Urinary bladder (tissue), 4 donors: Measurements from ENCODE around the gene AGAP1. TPM values are rescaled to one million over a fixed set of nuclear protein-coding genes. Genes with fewer than 3 reads are reported as not detected.

Experiments
- DNase-seq: peaks from one replicate; pipeline ENCODE4 v3.0.0-alpha.2; 2015; ENCODE audit errors: extremely low spot score
- H3K27ac ChIP-seq: one replicate; pipeline ENCODE4 v1.5.1; 2013; ENCODE audit warnings: low read depth, mild to moderate bottlenecking, moderate library complexity
- H3K36me3 ChIP-seq: one replicate; pipeline ENCODE4 v1.6.1; 2013; ENCODE audit warnings: mild to moderate bottlenecking, moderate library complexity; ENCODE audit not compliant: insufficient read depth
- H3K4me1 ChIP-seq: one replicate; pipeline ENCODE4 v1.6.1; 2013; ENCODE audit warnings: mild to moderate bottlenecking, moderate library complexity; ENCODE audit not compliant: insufficient read depth
- H3K4me3 ChIP-seq: one replicate; pipeline ENCODE4 v1.5.1; 2013; ENCODE audit warnings: low read depth, low read length
- WGBS: extraction: QIAGEN DNeasy Blood & Tissue Kit; methylation state at CpG from one replicate; pipeline ENCODE4 v1.1.7; 2013; 5-methylcytosine and 5-hydroxymethylcytosine counted together
- polyA plus RNA-seq: library from polyadenylated mRNA; stranded (reverse); fragments of 200-250 nt; gene quantifications from one replicate; pipeline ENCODE4 v1.2.3, GENCODE V29; 2013
- total RNA-seq: library from RNA; depleted of rRNA; stranded (reverse); fragments of >200 nt; gene quantifications from one replicate; pipeline ENCODE4 v1.2.3, GENCODE V29; 2014
- donor health status: healthy with polysubstance abuse.
- donor health status: healthy.

The AGAP1 gene
- total and polyA plus RNA-seq, 2 donors = 12.8 to 24.7 TPM

DNA sequence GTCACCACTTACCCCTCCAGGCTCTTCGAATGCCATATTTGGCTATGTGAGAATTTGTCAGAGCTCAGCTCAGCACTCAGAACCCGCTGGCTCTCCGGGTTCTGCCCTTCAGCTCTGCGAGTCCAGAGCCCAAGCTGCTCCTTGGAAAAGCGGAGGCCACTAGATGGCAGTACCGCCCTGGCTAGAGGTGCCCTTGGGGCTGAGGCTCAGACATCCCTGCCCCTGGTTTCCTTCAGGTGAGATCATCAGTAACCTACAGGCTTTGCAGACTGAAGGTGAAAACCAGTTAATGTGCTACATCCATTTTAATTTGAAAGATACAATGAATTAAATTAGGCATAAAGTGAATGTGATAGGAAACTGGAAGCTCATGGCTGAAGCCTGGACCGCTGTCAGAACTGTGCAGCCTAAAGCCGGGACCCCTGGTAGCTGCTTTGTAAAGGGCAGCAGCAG, 285.6 kb downstream of the AGAP1 start:
- 43% methylated on average over 8 of the region's 8 CpGs for WGBS
- H3K36me3 ChIP-seq = no peaks in the 10 kb centered on the region
- no peak overlapping the region for H3K4me3 ChIP-seq
- H3K4me1 ChIP-seq = no peaks in the 10 kb centered on the region
- DNase-seq = peak; percentile 35
- no peak overlapping the region for H3K27ac ChIP-seq

DNA sequence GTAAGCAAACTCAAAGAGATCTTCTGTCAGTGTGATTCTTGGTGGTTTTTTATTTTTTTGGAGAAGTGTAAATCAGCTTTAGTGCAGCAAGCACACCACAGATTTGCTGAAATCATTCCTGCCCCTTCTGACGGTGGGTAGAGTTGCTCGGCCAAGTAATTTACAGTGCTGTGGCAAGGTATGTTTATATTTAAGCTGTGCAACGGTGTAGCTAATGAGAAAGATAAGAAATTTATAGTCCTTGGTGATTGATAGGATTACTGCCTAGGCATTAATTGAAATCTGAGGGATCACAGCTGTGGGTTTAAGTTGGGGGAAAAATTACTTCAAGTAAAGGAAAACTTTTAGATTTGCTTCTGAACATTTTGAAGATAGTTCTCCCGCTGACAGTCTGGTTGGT, 286.6 kb downstream of the AGAP1 start:
- 65% methylated on average over 4 of the region's 4 CpGs for WGBS
- no peak for DNase-seq

GRCh38 chr2:235781775-235782174, 287.9 kb downstream of the AGAP1 start:
- WGBS = 95% methylated on average over 6 of the region's 6 CpGs
- peaks cover under 1% of the 10 kb centered on the region for H3K36me3 ChIP-seq
- no peak overlapping the region for H3K27ac ChIP-seq
- H3K4me1 ChIP-seq = no peaks in the 10 kb centered on the region
- no peak for DNase-seq
- no peak overlapping the region for H3K4me3 ChIP-seq

More for the DNA sequence above, 286.6 kb downstream of the AGAP1 start:
- Histone ChIP-seq H3K4me3 (no peak overlapping the region), H3K4me1 (no peaks in the 10 kb centered on the region), H3K27ac (no peak overlapping the region), H3K36me3 (no peaks in the 10 kb centered on the region)

- Histone ChIP-seq H3K27ac (no peak overlapping the region), H3K4me1 (no peaks in the 10 kb centered on the region), H3K4me3 (no peak overlapping the region), H3K36me3 (peaks cover 1% of the 10 kb centered on the region)
- 94% methylated on average over 4 of the region's 4 CpGs for WGBS
- DNase-seq = no peak
These were observed 290.9 kb downstream of the AGAP1 start for GRCh38 chr2:235784788-235785187.

- H3K27ac ChIP-seq = no peak overlapping the region
- 82% methylated on average over 4 of the region's 4 CpGs for WGBS
- peaks cover 1% of the 10 kb centered on the region for H3K36me3 ChIP-seq
- no peaks in the 10 kb centered on the region for H3K4me1 ChIP-seq
- no peak overlapping the region for H3K4me3 ChIP-seq
- DNase-seq = no peak
These were observed 295.7 kb downstream of the AGAP1 start for GRCh38 chr2:235789552-235789951.

GRCh38 chr2:235793163-235793752, 299.4 kb downstream of the AGAP1 start:
- 72% methylated on average over 13 of the region's 13 CpGs for WGBS
- no peak for DNase-seq
- H3K4me1 ChIP-seq = no peaks in the 10 kb centered on the region

GRCh38 chr2:235799281-235799680, 305.4 kb downstream of the AGAP1 start:
- Histone ChIP-seq H3K4me1 (no peaks in the 10 kb centered on the region), H3K4me3 (no peak overlapping the region), H3K36me3 (no peaks in the 10 kb centered on the region), H3K27ac (no peak overlapping the region)
- DNase-seq = no peak
- WGBS = 97% methylated on average over 17 of the region's 17 CpGs

More at GRCh38 chr2:235793163-235793752, 299.4 kb downstream of the AGAP1 start:
- Histone ChIP-seq H3K4me3 (no peak overlapping the region), H3K36me3 (no peaks in the 10 kb centered on the region), H3K27ac (no peak overlapping the region)

DNA sequence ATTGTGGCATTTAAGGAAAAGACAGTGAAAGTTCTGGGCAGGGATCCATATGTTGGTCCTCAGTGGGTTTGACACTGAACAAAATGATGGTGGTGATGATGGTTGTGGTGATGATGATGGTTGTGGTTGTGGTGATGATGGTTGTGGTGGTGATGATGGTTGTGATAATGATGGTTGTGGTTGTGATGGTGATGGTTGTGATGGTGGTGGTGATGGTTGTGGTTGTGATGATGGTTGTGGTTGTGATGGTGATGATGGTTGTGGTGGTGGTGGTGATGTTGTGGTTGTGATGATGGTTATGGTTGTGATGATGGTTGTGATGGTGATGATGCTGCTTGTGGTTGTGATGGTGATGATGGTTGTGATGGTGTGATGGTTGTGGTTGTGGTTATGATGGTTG, 308.7 kb downstream of the AGAP1 start:
- DNase-seq = no peak
- H3K4me3 ChIP-seq = no peak overlapping the region
- H3K4me1 ChIP-seq = no peaks in the 10 kb centered on the region
- H3K36me3 ChIP-seq = no peaks in the 10 kb centered on the region
- H3K27ac ChIP-seq = no peak overlapping the region

DNA sequence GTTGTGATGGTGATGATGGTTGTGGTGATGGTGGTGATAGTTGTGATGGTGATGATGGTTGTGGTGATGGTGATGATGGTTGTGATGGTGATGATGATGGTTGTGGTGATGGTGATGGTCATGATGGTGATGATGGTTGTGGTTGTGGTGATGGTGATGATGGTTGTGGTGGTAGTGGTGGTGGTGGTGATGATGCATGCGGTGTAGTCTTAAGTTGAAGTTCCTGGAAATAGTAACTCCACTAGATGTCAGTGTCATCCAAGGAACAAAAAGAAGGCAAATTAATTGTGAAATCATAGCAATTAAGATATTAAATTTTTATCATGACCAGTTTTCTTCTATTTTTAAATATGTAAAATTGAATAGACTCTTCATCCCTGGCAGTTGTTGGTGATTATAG, 309.2 kb downstream of the AGAP1 start:
- Histone ChIP-seq H3K4me3 (no peak overlapping the region), H3K27ac (no peak overlapping the region), H3K36me3 (no peaks in the 10 kb centered on the region), H3K4me1 (no peaks in the 10 kb centered on the region)
- DNase-seq = no peak
- 98% methylated on average over 1 of the region's 1 CpG for WGBS

GRCh38 chr2:235804676-235805075, 310.8 kb downstream of the AGAP1 start:
- Histone ChIP-seq H3K27ac (no peak overlapping the region), H3K4me1 (no peaks in the 10 kb centered on the region), H3K4me3 (no peak overlapping the region), H3K36me3 (no peaks in the 10 kb centered on the region)
- DNase-seq = no peak
- WGBS = 66% methylated on average over 6 of the region's 6 CpGs

GRCh38 chr2:235806986-235807750, 313.3 kb downstream of the AGAP1 start:
- no peaks in the 10 kb centered on the region for H3K4me1 ChIP-seq
- 88% methylated on average over 29 of the region's 29 CpGs for WGBS
- no peak overlapping the region for H3K27ac ChIP-seq
- H3K36me3 ChIP-seq = no peaks in the 10 kb centered on the region
- no peak for DNase-seq
- H3K4me3 ChIP-seq = no peak overlapping the region

GRCh38 chr2:235808366-235808765, 314.5 kb downstream of the AGAP1 start:
- WGBS = 96% methylated on average over 10 of the region's 10 CpGs
- no peaks in the 10 kb centered on the region for H3K36me3 ChIP-seq
- no peaks in the 10 kb centered on the region for H3K4me1 ChIP-seq
- H3K27ac ChIP-seq = no peak overlapping the region
- no peak overlapping the region for H3K4me3 ChIP-seq
- no peak for DNase-seq

- WGBS = 77% methylated on average over 10 of the region's 10 CpGs
- Histone ChIP-seq H3K27ac (no peak overlapping the region), H3K4me3 (no peak overlapping the region), H3K36me3 (no peaks in the 10 kb centered on the region), H3K4me1 (no peaks in the 10 kb centered on the region)
- DNase-seq = no peak
These were observed 316.4 kb downstream of the AGAP1 start for GRCh38 chr2:235810252-235810651.

DNA sequence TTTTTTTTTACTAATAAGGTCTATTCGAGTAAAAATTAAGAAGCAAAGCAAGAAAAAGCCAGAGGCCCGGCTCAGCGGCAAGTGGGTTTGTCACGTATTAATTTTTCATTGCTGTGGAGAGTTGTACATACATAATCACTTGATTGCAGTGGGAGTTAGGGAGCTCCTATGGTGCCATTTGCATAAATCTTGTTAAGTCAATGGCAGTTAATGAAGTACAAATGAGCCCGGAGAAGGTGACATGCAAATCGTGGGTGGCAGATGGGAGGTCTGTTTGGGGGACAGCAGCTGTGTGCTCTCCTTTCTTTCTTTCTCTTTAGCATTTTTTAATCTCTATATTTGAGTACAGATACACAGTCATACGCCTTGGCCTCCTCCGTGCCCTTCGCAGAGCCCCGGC, 317.0 kb downstream of the AGAP1 start:
- no peak for DNase-seq
- no peaks in the 10 kb centered on the region for H3K36me3 ChIP-seq
- 93% methylated on average over 10 of the region's 10 CpGs for WGBS

More for the DNA sequence above, 317.0 kb downstream of the AGAP1 start:
- no peak overlapping the region for H3K27ac ChIP-seq
- H3K4me1 ChIP-seq = no peaks in the 10 kb centered on the region
- no peak overlapping the region for H3K4me3 ChIP-seq
